Epithelial cell of proximal tubule (primary cell): Measurements from ENCODE around the gene PRF1. TPM values are rescaled to one million over a fixed set of nuclear protein-coding genes. Genes with fewer than 3 reads are reported as not detected.
"Not testable (repeated sequence)": the region's sequence is repeated elsewhere in the genome, so short reads cannot be mapped to it uniquely, and the experiment has no call there.

Source experiments
- DNase-seq: peaks from one replicate; pipeline ENCODE4 v3.0.0-alpha.2; 2011; ENCODE audit warnings: low read depth
- H3K4me3 ChIP-seq: 2 replicates; pipeline ENCODE4 v1.5.1; 2011; ENCODE audit warnings: low read depth, mild to moderate bottlenecking, low read length
- total RNA-seq: library from RNA; depleted of rRNA; stranded (reverse); fragments of >200 nt; gene quantifications from 2 replicates; pipeline ENCODE4 v1.2.3, GENCODE V29; 2015
- TF ChIP-seq, protein P1 (sequence below): conservative IDR thresholded peaks from 2 replicates; pipeline ENCODE4 v1.5.1; 2012; ENCODE audit warnings: low read depth, mild to moderate bottlenecking, low read length

Gene PRF1
- total RNA-seq: not detected in 2 replicates

DNA sequence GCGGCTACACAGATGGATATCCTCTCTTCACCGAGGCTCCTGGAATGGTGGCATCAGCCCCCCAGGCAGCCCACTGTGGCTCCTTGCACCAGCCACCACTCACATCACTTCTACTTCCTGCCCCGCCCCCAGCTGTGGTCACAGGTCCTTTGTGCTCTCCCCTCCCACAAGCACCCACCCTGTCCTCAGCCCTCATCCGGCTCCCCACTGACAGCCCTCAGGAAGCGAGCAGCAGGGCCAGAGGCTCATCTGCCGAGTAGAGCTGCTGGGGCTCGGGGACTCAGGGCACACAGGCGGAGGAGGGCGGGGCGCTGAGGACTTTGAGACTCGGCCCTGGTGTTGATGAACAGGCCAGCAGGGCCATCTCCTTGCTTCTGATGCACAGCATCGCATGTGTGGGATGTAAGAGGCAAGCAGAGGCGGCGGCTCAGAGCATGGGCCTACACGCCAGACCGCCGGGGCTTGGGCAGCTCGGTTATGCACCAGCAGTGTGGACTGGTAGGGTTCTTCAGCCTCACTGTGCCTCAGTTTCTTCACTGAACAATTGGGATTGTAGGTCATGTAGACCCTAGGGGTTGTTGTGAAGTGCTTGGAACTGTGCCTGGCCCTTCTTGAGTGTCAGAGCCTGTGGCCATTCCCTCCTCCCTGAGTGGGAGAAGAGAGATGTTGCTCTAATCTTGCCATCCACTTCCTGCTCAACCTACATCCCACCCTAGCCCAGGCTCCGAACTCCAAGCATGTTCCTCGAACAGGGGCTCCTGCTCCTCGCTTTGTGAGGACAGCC lies at the start of gene PRF1:
Gene PRF1 (minus strand): TSS at position 77 of the 784 bp plus-strand sequence. CDS start 1,839 bp downstream, outside the sequence.
- TF ChIP-seq, protein P1, sequence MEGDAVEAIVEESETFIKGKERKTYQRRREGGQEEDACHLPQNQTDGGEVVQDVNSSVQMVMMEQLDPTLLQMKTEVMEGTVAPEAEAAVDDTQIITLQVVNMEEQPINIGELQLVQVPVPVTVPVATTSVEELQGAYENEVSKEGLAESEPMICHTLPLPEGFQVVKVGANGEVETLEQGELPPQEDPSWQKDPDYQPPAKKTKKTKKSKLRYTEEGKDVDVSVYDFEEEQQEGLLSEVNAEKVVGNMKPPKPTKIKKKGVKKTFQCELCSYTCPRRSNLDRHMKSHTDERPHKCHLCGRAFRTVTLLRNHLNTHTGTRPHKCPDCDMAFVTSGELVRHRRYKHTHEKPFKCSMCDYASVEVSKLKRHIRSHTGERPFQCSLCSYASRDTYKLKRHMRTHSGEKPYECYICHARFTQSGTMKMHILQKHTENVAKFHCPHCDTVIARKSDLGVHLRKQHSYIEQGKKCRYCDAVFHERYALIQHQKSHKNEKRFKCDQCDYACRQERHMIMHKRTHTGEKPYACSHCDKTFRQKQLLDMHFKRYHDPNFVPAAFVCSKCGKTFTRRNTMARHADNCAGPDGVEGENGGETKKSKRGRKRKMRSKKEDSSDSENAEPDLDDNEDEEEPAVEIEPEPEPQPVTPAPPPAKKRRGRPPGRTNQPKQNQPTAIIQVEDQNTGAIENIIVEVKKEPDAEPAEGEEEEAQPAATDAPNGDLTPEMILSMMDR: no peak
- no peak for DNase-seq
- no peak within 1 kb of the TSS for H3K4me3 ChIP-seq

DNA sequence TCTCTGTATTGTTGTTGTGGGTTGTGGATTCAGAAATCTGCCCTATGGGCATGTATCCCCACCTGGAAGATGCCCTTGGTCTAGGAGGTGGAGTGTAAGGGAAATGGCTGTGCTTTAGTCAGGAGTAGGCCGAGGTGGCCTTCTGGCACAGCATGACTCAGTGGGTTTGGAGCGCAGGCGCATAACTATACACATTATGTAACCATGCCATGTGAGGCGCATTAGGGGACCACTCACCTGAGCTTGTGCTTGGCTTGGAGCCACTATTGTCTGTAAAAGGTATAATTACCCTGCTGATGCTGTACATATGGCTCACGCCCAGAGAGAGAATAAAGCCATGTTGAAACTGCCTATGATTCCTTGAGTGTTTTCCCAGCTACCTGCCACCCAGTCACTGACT lies 49.1 kb upstream of the PRF1 start:
- DNase-seq: no peak
- no peak overlapping the region for H3K4me3 ChIP-seq
- TF ChIP-seq, protein P1: no peak

DNA sequence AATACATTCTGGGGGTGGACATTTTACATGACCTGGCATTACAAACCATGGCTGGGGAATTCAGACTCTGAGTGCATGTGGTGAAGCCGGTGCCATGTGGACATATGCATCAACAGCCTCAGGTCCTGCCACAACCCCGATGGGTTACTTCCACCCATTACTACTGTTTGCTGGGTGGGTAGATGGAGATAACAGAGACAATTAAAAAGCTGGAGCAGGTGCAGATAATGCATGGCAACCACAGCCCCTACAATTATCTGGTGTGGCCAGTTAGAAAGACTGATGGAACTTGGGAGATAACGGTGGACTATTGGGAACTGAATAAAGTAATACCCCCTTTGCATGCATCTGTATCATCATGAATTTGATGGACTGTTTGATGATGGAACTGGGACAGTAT lies 48.2 kb upstream of the PRF1 start:
- TF ChIP-seq, protein P1: no peak
- no peak for DNase-seq
- H3K4me3 ChIP-seq: no peak overlapping the region

DNA sequence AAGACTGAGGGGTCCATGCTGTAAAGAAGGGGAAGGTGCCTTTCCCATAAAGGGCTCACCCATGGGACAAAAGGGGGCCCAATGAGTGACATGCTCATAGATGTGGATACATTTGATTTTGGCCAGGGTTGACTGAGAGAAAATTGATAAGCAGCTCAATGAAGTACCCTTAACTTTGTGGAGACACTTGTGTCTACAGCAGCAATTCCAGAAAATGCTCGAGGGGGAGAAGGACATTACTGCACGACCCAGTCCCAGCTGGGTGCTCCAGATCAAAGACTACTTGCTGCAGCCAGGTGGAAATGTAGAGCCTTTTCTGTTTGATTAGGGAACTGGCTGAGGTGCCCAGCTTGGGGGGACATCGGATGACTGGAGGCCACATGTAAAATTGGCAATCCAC lies 47.6 kb upstream of the PRF1 start:
- DNase-seq: no peak
- no peak overlapping the region for H3K4me3 ChIP-seq
- TF ChIP-seq, protein P1: no peak

DNA sequence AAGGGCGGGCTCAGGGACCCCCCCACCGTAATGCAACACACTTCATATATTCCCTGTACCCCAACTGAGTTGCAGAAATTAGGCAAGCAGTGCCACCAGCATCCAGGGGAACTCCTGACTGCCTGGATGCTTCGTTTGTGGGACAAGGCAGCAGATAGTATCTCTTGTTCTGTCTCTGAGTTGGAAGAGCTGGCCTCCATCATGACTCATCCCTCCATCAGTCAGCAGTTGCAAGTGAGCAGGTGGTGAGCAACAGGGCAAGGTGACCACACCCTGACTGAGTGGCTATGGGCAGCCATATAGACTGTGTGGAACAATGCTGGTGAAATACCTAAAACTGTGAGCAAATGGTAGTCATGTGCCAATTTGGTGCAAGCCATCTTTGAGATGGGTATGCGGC lies 47.0 kb upstream of the PRF1 start:
- H3K4me3 ChIP-seq: no peak overlapping the region
- no peak for DNase-seq
- TF ChIP-seq, protein P1: no peak

DNA sequence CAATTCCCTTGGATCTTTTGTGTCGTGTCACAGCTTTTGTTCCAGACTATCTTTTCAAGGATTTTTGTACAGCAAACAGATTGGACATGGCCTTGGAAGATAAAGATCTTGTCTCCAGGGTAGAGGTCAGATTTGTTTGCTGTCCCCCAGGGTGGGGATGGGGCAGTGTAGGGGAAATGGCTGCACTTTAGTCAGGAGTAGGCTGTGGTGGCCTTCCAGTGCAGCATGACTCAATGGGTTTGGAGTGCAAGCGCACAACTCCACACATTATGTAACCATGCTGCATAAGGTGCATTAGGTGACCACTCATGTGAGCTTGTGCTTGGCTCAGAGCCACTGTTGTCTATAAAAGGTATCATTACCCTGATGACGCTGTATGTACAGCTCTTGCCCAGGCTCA lies 45.9 kb upstream of the PRF1 start:
- no peak overlapping the region for H3K4me3 ChIP-seq
- no peak for DNase-seq
- TF ChIP-seq, protein P1: no peak

DNA sequence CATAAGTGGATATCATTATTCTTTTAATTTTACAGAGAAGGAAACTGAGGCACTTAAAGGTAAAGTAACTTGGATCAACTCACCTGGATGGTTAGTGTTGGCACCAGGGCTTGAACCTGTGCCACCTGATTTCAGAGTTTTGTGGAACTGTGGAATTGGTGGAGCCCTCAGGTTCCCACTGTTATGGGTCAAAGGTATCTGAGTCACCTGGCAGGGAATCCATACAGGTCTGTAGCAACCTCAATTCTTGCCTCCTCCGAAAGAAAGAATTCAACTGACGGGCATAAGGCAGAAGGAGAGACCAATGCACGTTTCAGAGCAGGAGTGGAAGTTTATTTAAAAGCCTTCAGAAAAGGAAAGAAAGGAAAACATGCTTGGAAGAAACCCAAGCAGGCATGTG lies 44.5 kb upstream of the PRF1 start:
- DNase-seq: no peak
- TF ChIP-seq, protein P1: no peak
- H3K4me3 ChIP-seq: no peak overlapping the region

DNA sequence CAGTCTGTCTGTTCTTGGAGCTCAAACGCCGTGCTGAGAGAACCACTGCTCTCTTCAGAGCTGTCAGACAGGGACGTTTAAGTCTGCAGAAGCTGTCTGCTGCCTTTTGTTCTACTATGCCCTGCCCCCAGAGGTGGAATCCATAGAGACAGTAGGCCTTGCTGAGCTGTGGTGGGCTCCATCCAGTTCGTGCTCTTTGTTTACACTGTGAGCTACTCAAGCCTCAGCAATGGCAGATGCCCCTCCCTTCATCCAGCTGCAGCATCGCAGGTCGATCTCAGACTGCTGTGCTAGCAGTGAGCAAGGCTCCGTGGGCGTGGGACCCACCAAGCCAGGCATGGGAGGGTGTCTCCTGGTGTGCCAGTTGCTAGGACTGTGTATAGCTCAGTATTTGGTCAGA lies 42.4 kb upstream of the PRF1 start:
- DNase-seq, H3K4me3 ChIP-seq: not testable (repeated sequence)

DNA sequence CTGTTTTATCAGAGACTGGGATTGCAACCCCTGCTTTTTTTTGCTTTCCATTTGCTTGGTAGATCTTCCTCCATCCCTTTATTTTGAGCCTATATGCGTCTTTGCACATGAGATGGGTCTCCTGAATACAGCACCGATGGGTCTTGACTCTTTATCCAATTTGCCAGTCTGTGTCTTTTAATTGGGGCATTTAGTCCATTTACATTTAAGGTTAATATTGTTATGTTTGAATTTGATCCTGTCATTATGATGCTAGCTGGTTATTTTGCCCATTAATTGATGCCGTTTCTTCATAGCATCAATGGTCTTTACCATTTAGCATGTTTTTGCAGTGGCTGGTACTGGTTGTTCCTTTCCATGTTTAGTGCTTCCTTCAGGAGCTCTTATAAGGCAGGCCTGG lies 40.7 kb upstream of the PRF1 start:
- H3K4me3 ChIP-seq, DNase-seq: not testable (repeated sequence)

DNA sequence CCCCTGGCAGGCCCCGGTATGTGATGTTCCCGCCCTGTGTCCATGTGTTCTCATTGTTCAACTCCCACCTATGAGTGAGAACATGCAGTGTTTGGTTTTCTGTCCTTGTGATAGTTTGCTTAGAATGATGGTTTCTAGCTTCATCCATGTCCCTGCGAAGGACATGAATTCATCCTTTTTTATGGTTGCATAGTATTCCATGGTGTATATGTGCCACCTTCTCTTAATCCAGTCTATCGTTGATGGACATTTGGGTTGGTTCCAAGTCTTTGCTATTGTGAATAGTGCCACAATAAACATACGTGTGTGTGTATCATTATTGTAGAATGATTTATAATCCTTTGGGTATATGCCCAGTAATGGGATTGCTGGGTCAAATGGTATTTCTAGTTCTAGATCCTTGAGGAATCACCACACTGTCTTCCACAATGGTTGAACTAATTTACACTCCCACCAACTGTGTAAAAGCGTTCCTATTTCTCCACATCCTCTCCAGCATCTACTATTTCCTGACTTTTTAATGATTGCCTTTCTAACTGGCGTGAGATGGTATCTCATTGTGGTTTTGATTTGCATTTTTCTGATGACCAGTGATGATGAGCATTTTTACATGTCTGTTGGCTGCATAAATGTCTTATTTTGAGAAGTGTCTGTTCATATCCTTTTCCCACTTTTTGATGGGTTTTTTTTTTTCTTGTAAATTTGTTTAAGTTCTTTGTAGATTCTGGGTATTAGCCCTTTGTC lies 37.3 kb upstream of the PRF1 start:
- DNase-seq, H3K4me3 ChIP-seq: not testable (repeated sequence)
